Body of pancreas (tissue), 4 donors: ENCODE measurements around the gene SLC38A5. TPM values are rescaled to one million over a fixed set of nuclear protein-coding genes. Genes with fewer than 3 reads are reported as not detected.

ENCODE experiments used
- ATAC-seq: fragments of 150-250 bp; one replicate; pipeline ENCODE4 v1.9.1; 2016
- DNase-seq, 4 donors: peaks; one replicate each; pipeline ENCODE4 v3.0.0-alpha.2; 2019
- H3K27ac ChIP-seq, 4 donors: fragments of 200-600 bp; sonication (generic); 1 replicate in 3 of 4; 2 replicates in 1 of 4; pipeline versions ENCODE4 v1.5.1 to v1.6.1; 2016 to 2019; ENCODE audit warnings: mild to moderate bottlenecking in 1 of 4, mixed read lengths in 1 of 4, moderate library complexity in 1 of 4
- H3K27me3 ChIP-seq, 2 donors: fragments of 200-600 bp; sonication (generic); one replicate each; pipeline ENCODE4 v1.6.0; 2016; ENCODE audit warnings: mild to moderate bottlenecking in 1 of 2
- H3K36me3 ChIP-seq, 2 donors: fragments of 200-600 bp; sonication (generic); replicated peaks in 1 of 2; 2 replicates each; pipeline ENCODE4 v1.5.1; 2016; ENCODE audit warnings: low read depth in 2 of 2; ENCODE audit not compliant: insufficient read depth in 1 of 2
- H3K4me1 ChIP-seq: fragments of 200-600 bp; sonication (generic); one replicate; pipeline ENCODE4 v1.6.0; 2016
- H3K4me3 ChIP-seq, 2 donors: fragments of 200-600 bp; sonication (generic); 1 replicate in 1 of 2; 2 replicates in 1 of 2; pipeline ENCODE4 v1.5.1; 2016 to 2019
- H3K9me3 ChIP-seq, 3 donors: fragments of 200-600 bp; sonication (generic); 1 replicate in 2 of 3; 2 replicates in 1 of 3; pipeline ENCODE4 v1.5.1; 2016
- POLR2A ChIP-seq, 3 donors: fragments of 450-650 bp; IDR thresholded peaks; one replicate each; pipeline ENCODE4 v1.6.1; 2016; ENCODE audit warnings: antibody characterized with exemption in 3 of 3, mild to moderate bottlenecking in 2 of 3
- WGBS, 2 donors: methylation state at CpG; one replicate each; pipeline ENCODE4 v1.1.5; 2017; 5-methylcytosine and 5-hydroxymethylcytosine counted together
- intact Hi-C: fragments of 100-400 bp; cut with DNase I; formaldehyde crosslinking; loops from one replicate; pipeline ENCODE4 v1.15.1; 2023
- total RNA-seq, 2 donors: library from RNA; depleted of rRNA; stranded (reverse); fragments of >200 nt; gene quantifications; one replicate each; pipeline ENCODE4 v1.1.0, GENCODE V29; 2016
- TF ChIP-seq, protein P1 (sequence below), 7 experiments: fragments of 450-650 bp in 4 of 7; fragments of 200-600 bp in 3 of 7; sonication (generic) in 3 of 7; IDR thresholded peaks; one replicate each; pipeline ENCODE4 v1.5.1; 2016 to 2019; ENCODE audit warnings: antibody characterized with exemption in 7 of 7

SLC38A5 gene
- total RNA-seq, 2 donors from 2014 or later: 83.8 to 166 TPM

DNA sequence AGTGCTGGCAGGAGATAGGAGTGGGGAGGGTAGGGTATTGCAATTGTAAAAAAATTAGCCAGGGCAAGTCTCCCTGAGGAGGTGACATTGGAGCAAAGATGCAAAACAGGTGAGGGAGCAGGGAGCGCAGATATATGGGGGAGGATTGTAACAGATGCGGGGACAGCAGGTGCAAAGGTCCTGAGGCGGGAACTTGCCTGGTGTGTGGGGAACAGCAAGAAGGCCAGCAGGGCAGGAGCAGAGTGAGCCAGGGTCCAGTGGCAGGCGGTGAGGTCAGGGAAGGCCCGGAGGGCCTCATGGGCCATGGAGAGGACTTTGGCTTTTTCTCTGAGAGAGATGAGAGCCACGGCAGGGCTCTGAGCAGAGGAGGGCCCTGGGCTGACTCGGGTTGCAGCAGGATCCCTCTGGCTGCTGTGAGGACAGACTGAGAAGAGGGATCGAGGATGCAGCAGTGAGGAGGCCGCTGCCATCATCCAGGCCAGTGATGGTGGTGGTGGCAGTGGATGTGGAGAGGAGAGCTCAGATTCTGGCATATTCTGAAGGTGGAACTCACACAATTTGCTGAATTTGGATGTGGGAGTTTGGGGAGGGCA lies 44.9 kb upstream of the SLC38A5 start:
- WGBS, 2 donors: 83 to 88% methylated on average over 7 to 8 of the region's 9 CpGs
- H3K4me1 ChIP-seq: no peaks in the 10 kb centered on the region
- no peak overlapping the region for H3K4me3 ChIP-seq
- ATAC-seq: no peak
- no peaks in the 10 kb centered on the region for H3K36me3 ChIP-seq
- H3K27me3 ChIP-seq: no peaks in the 10 kb centered on the region
- no peak for TF ChIP-seq POLR2A (IDR thresholded peaks at IDR 0.05)
- TF ChIP-seq, protein P1, sequence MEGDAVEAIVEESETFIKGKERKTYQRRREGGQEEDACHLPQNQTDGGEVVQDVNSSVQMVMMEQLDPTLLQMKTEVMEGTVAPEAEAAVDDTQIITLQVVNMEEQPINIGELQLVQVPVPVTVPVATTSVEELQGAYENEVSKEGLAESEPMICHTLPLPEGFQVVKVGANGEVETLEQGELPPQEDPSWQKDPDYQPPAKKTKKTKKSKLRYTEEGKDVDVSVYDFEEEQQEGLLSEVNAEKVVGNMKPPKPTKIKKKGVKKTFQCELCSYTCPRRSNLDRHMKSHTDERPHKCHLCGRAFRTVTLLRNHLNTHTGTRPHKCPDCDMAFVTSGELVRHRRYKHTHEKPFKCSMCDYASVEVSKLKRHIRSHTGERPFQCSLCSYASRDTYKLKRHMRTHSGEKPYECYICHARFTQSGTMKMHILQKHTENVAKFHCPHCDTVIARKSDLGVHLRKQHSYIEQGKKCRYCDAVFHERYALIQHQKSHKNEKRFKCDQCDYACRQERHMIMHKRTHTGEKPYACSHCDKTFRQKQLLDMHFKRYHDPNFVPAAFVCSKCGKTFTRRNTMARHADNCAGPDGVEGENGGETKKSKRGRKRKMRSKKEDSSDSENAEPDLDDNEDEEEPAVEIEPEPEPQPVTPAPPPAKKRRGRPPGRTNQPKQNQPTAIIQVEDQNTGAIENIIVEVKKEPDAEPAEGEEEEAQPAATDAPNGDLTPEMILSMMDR (IDR thresholded peaks at IDR 0.05): no peak
- no peak overlapping the region for H3K27ac ChIP-seq
- intact Hi-C loops: no loop called here
- no peak for DNase-seq
- H3K9me3 ChIP-seq: no peaks in the 10 kb centered on the region

DNA sequence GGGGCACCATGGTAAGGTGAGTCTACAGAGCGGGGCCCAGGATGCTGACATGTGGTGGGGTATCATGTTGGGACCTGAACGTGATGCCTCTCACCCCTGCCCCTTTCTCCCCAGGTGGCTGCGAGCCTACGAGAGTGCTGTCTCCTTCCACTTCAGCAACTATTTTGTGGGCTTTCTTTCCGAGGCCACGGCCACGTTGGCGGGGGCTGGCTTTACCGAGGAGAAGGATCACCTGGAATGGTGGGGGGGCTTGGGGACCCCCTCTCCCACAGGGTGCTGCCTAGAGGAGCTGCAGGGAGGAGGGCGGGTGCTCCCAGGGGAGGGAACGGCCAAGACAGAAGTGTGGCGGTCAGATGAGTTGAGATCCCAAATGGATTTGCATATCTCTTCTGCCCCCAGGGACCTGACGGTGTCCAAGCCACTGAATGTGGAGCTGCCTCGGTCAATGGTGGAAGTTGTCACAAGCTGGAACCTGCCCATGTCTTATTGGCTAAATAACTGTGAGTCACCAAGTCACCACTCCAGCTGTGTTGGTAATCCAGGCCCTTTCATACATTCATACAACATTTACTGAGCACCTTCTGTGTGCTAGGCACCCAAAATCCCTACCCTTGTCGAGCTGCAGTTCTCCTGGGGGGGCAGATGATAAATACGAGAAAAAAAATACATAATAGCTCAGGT lies 44.2 kb upstream of the SLC38A5 start:
- no peak overlapping the region for H3K27ac ChIP-seq
- intact Hi-C loops: no loop called here
- no peaks in the 10 kb centered on the region for H3K36me3 ChIP-seq
- H3K27me3 ChIP-seq: no peaks in the 10 kb centered on the region
- ATAC-seq (no peak), DNase-seq (no peak)
- TF ChIP-seq, protein P1 (IDR thresholded peaks at IDR 0.05): no peak
- TF ChIP-seq POLR2A (IDR thresholded peaks at IDR 0.05): no peak
- no peaks in the 10 kb centered on the region for H3K9me3 ChIP-seq
- H3K4me3 ChIP-seq: no peak overlapping the region
- peaks cover 5% of the 10 kb centered on the region for H3K4me1 ChIP-seq
- WGBS, 2 donors: 85 to 91% methylated on average over 6 to 15 of the region's 16 CpGs

DNA sequence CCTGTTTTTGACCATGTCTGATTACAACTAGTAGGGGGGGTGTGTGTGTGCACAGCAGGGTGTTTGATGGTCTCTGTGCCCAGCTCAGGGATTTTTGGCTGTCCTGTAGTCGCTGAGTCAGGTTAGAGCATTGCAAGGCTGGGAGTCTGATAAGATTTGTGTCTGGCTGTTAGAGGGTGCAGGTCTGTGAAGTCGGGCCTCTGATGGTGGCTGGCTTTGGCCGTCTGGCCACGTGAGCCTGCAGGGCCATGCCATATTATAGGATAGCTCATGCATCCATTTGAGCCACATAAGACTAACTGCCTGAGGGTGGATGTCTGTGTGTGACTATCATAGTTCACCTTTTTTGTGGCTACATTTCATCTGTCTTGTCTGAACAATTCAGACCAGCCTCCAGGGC lies 43.6 kb upstream of the SLC38A5 start:
- Histone ChIP-seq H3K27ac (no peak overlapping the region), H3K27me3 (no peaks in the 10 kb centered on the region), H3K4me1 (peaks cover 6% of the 10 kb centered on the region), H3K4me3 (no peak overlapping the region), H3K36me3 (no peaks in the 10 kb centered on the region), H3K9me3 (no peaks in the 10 kb centered on the region)
- DNase-seq (no peak), ATAC-seq (no peak)
- WGBS, 2 donors: 78% methylated on average over 3 of the region's 4 CpGs; no CpG with 5 or more reads in 1 of the 2 donors
- TF ChIP-seq POLR2A (IDR thresholded peaks at IDR 0.05): no peak
- TF ChIP-seq, protein P1 (IDR thresholded peaks at IDR 0.05): no peak
- intact Hi-C loops: no loop called here

DNA sequence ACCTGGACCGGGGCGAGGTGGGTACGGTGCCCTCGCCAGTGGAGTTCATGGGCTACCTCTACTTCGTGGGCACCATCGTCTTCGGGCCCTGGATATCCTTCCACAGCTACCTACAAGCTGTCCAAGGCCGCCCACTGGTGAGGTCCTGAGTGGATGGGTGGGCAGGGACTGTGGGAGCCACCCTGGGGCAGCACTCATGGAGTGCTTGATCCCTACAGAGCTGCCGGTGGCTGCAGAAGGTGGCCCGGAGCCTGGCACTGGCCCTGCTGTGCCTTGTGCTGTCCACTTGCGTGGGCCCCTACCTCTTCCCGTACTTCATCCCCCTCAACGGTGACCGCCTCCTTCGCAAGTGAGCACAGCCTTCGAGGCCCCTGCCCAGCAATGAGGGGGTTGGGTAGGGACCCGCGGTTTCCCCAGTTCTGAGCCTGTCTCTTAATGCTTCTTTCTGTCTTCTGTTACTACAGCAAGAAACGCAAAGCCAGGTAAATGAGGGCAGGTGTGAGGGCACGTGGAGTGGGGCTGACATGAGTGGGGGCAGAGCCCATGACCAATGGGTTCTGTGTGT lies 42.4 kb upstream of the SLC38A5 start:
- no peak for ATAC-seq
- WGBS, 2 donors: 87 to 89% methylated on average over 8 to 17 of the region's 20 CpGs
- intact Hi-C loops: no loop called here

More for the DNA sequence above, 42.4 kb upstream of the SLC38A5 start:
- Histone ChIP-seq H3K9me3 (no peaks in the 10 kb centered on the region), H3K4me1 (peaks cover 12% of the 10 kb centered on the region), H3K27me3 (no peaks in the 10 kb centered on the region), H3K4me3 (no peak overlapping the region), H3K36me3 (no peaks in the 10 kb centered on the region), H3K27ac (no peak overlapping the region)
- no peak for DNase-seq
- no peak for TF ChIP-seq POLR2A (IDR thresholded peaks at IDR 0.05)
- TF ChIP-seq, protein P1 (IDR thresholded peaks at IDR 0.05): no peak
